ENCODE results near the gene GOLGA8J.
"Not testable (repeated sequence)": the region's sequence is repeated elsewhere in the genome, so short reads cannot be mapped to it uniquely, and the experiment has no call there.

Gene GOLGA8J

DNA sequence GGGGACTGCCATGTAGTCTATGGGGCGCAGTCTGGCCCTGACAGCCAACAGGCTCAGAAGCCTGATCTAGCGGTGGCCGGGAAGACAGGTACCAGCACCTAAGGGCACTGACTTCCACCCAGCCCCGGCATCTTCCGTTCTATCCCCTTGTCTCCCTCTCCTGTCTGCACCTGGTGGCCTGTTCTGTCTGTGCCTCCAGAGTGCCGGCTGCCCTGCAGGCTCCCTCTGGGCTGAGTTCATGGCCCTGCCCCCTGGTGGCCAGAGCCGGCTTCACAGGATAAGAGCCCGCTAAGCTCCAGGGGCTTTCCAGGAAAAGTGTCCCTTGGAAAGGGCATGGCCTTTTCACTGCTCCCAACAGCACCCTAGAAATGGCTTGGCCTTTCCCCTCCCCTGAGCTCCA, 15.1 kb downstream of the GOLGA8J start:
- not testable (repeated sequence) for DNase-seq

DNA sequence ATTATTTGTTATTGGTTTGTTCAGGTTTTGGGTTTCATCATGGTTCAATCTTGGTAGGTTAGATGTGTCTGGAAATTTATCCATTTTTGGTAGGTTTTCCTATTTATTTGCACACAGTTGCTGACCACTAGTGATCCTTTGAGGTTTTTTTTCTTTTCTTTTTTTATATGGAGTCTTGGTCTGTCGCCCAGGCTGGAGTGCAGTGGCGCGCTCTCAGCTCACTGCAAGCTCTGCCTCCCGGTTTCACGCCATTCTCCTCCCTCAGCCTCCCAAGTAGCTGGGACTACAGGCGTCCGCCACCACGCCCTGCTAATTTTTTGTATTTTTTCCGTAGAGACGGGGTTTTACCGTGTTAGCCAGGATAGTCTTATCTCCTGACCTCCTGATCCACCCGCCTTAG, 20.1 kb downstream of the GOLGA8J start:
- not testable (repeated sequence) for DNase-seq

DNA sequence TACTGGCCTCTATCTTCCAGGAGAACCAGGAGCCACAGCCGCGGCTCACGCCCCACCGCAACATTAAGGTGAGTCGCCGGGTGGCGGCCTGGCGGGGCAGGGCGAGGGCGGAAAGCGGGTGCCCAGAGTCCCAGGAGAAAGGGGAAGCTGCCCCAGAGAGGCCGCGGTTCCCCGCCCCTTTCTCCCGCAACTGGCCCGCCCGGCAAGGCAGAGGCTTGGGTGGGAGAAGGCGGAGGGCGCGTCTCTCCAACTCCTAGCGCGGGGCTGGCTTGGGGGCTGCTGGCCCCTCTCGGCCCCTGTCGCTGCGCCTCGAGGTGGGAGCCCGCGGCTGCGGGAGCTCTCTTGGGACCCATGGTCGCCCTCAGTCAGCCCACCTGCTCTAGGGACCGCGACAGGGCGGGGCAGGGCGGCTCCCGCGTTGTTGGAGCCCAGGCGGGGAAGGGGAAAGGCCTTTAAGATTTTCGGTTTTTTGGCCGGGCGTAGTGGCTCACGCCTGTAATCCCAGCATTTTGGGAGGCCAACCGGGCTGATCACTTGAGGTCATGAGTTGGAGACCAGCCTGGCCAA, 21.3 kb downstream of the GOLGA8J start:
- not testable (repeated sequence) for DNase-seq

DNA sequence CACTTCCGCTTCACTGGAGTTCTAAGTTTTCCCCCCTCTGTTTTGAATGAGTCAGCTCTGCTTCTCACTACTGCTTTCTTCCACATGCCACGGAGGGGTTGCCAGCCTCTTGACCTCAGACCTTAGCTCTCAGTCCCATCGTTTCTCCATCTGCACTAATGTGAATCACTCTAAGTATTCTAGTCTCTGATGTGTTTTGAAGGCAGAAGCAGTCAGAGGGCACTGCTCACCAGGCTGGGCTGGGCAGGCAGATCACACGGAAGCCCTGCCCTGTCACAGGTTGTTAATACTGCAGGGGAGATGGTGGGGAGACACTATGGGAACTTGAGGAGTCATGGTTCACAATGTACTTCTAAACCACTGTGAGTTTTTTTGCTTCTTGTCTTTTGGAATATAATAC, 27.8 kb downstream of the GOLGA8J start:
- not testable (repeated sequence) for DNase-seq

DNA sequence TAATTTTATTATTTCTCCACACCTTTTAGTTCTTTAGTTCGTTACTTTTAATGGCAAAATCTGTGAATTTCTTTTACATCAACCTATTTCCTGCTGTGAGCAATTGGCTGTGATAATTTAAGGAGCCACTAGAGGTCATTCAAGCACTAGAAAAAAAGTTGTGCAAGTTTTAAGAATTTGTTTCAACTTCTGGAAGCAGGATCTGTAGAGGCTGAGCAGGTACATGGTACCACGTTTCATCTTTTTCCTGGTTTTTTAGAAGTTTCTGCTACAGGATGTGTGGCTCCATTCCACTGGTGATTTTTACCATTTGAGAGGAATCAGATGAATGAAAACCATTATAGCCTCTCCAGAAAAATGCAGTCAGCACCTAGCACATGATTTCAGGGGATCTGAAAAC, 47.3 kb downstream of the GOLGA8J start:
- not testable (repeated sequence) for DNase-seq

DNA sequence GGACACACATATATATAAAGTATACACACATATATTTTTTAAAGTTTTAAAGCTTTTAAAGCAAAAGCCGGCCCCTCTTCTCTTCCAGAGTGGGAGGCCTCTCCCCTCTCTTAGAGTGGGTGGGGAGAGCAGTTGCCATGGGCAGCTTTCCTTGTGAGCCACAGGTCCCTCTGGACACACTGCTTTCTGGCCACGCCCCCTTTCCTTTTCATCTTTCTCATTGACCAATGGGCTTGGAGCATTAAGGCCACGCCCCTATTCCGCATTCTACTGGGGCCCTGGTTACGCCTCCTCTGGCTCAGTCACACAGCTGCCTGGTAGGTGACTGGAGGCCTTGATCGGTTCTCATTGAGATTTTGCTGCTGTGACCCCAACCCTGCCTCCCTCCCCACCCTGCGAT, 52.0 kb downstream of the GOLGA8J start, which contains the start of gene GOLGA8T:
Gene GOLGA8T (plus strand): TSS at position 301 of the 400 bp plus-strand sequence. CDS start 98 bp downstream, at position 399.
- not testable (repeated sequence) for DNase-seq

Measured in NCI-H1092 treated with DMSO at 0.1 percent for 48 hours (cell line).